KMS-11 (cell line): ENCODE data around the gene PCDHGA4.

Experiments
- H2AFZ ChIP-seq: fragments of 200-600 bp; sonication (generic); 2 replicates; pipeline ENCODE4 v1.6.1; 2016; ENCODE audit warnings: antibody characterized with exemption, mixed run types, low read depth
- H3K27ac ChIP-seq: fragments of 200-600 bp; sonication (generic); 2 replicates; pipeline ENCODE4 v1.6.1; 2016; ENCODE audit warnings: mild to moderate bottlenecking, mixed run types
- H3K27me3 ChIP-seq: fragments of 200-600 bp; sonication (generic); 2 replicates; pipeline ENCODE4 v1.6.1; 2017; ENCODE audit warnings: mild to moderate bottlenecking, low read depth, mixed run types, moderate library complexity; ENCODE audit not compliant: insufficient read depth
- H3K36me3 ChIP-seq: fragments of 200-600 bp; sonication (generic); 2 replicates; pipeline ENCODE4 v1.6.1; 2017; ENCODE audit warnings: mild to moderate bottlenecking, mixed run types; ENCODE audit not compliant: insufficient read depth
- H3K4me1 ChIP-seq: fragments of 200-600 bp; sonication (generic); 2 replicates; pipeline ENCODE4 v1.6.1; 2016; ENCODE audit warnings: mild to moderate bottlenecking, low read depth, mixed run types; ENCODE audit not compliant: poor library complexity, severe bottlenecking
- H3K4me2 ChIP-seq: fragments of 200-600 bp; sonication (generic); 2 replicates; pipeline ENCODE4 v1.7.0; 2016; ENCODE audit warnings: mild to moderate bottlenecking, mixed run types
- H3K4me3 ChIP-seq: fragments of 200-600 bp; sonication (generic); IDR thresholded peaks from 2 replicates; pipeline ENCODE4 v1.6.1; 2017; ENCODE audit warnings: low read depth, low read length, mixed read lengths; ENCODE audit not compliant: insufficient read depth
- H3K79me2 ChIP-seq: fragments of 200-600 bp; sonication (generic); 2 replicates; pipeline ENCODE4 v1.6.1; 2016; ENCODE audit warnings: low read depth, mixed run types; ENCODE audit not compliant: insufficient read depth
- H3K9ac ChIP-seq: fragments of 200-600 bp; sonication (generic); 2 replicates; pipeline ENCODE4 v1.6.1; 2016; ENCODE audit warnings: mild to moderate bottlenecking, mixed run types
- H4K20me1 ChIP-seq: fragments of 200-600 bp; sonication (generic); 2 replicates; pipeline ENCODE4 v1.6.1; 2016; ENCODE audit warnings: mild to moderate bottlenecking, mixed run types; ENCODE audit not compliant: insufficient read depth
- TF ChIP-seq, protein P1 (sequence below): fragments of 200-600 bp; sonication (generic); conservative IDR thresholded peaks from 2 replicates; pipeline ENCODE4 v1.6.1; 2017; ENCODE audit warnings: low read depth, mild to moderate bottlenecking, antibody characterized with exemption, low read length, moderate library complexity, mixed read lengths

PCDHGA4 gene

DNA sequence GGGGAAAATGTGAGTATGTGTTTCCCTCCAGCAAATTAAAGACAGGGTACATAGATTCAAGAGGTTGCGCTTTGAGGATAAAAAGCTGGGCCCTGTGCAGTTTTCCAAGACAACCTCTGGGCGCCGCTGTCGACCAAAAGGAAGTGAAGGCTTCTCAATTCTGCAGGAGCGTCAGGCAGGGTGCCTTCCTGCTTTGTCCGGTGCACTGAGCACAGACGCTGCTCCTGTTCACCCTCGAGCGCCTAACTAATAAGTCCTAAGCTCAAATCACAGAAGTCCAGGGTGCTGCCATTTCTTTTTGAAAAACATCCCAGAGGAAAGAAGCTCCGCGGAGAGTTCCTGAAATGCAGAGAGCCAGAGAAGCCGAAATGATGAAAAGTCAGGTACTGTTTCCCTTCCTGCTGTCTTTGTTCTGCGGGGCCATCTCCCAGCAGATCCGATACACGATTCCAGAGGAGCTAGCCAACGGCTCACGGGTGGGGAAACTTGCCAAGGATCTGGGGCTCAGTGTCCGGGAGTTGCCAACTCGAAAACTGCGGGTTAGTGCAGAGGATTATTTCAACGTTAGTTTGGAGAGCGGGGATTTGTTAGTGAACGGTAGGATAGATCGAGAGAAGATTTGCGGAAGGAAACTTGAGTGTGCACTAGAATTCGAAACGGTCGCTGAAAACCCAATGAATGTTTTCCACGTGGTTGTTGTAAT lies 4.8 kb upstream of the PCDHGA4 start, which contains the start of gene PCDHGB1:
PCDHGB1 (plus strand) TSS at position 183 of the 703 bp plus-strand sequence; CDS start at position 345, 162 bp downstream.
- Histone ChIP-seq H2AFZ (no peak within 1 kb of the TSS), H3K4me1 (no peaks in the 10 kb centered on the region), H3K9ac (no peak within 1 kb of the TSS), H3K79me2 (no peaks in the 10 kb centered on the region), H3K4me3 (no peak within 1 kb of the TSS), H3K36me3 (no peaks in the 10 kb centered on the region), H4K20me1 (no peaks in the 10 kb centered on the region), H3K27me3 (no peaks in the 10 kb centered on the region), H3K27ac (no peak within 1 kb of the TSS), H3K4me2 (no peak within 1 kb of the TSS)
- TF ChIP-seq, protein P1, sequence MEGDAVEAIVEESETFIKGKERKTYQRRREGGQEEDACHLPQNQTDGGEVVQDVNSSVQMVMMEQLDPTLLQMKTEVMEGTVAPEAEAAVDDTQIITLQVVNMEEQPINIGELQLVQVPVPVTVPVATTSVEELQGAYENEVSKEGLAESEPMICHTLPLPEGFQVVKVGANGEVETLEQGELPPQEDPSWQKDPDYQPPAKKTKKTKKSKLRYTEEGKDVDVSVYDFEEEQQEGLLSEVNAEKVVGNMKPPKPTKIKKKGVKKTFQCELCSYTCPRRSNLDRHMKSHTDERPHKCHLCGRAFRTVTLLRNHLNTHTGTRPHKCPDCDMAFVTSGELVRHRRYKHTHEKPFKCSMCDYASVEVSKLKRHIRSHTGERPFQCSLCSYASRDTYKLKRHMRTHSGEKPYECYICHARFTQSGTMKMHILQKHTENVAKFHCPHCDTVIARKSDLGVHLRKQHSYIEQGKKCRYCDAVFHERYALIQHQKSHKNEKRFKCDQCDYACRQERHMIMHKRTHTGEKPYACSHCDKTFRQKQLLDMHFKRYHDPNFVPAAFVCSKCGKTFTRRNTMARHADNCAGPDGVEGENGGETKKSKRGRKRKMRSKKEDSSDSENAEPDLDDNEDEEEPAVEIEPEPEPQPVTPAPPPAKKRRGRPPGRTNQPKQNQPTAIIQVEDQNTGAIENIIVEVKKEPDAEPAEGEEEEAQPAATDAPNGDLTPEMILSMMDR: no peak

DNA sequence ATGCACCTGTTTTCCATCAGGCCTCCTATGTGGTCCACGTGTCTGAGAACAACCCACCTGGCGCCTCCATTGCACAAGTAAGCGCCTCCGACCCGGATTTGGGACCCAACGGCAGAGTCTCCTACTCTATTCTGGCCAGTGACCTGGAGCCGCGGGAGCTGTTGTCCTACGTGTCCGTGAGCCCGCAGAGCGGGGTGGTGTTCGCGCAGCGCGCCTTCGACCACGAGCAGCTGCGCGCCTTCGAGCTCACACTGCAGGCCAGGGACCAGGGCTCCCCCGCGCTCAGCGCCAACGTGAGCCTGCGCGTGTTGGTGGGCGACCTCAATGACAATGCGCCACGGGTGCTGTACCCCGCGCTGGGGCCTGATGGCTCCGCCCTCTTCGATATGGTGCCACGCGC lies 3.2 kb upstream of the PCDHGA4 start:
- H3K4me3 ChIP-seq: no peak overlapping the region

DNA sequence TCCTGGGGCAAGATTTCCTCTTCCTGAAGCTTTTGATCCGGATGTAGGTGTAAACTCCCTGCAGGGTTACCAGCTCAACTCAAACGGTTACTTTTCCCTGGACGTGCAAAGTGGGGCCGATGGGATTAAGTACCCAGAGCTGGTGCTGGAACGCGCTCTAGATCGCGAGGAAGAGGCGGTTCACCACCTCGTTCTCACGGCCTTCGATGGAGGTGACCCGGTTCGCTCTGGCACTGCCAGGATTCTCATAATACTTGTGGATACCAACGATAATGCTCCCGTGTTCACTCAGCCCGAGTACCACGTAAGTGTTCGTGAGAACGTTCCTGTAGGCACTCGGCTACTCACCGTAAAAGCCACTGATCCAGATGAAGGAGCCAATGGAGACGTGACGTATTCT lies 820 bp downstream of the PCDHGA4 start:
- TF ChIP-seq, protein P1: no peak
- Histone ChIP-seq H3K4me3 (no peak overlapping the region), H4K20me1 (no peaks in the 10 kb centered on the region), H3K79me2 (no peaks in the 10 kb centered on the region), H3K9ac (no peak overlapping the region), H2AFZ (no peak overlapping the region), H3K27ac (no peak overlapping the region), H3K36me3 (no peaks in the 10 kb centered on the region), H3K27me3 (no peaks in the 10 kb centered on the region), H3K4me1 (no peaks in the 10 kb centered on the region), H3K4me2 (no peak overlapping the region)

More for the DNA sequence above, 3.2 kb upstream of the PCDHGA4 start:
- Histone ChIP-seq H3K4me1 (no peaks in the 10 kb centered on the region), H2AFZ (no peak overlapping the region), H3K79me2 (no peaks in the 10 kb centered on the region), H4K20me1 (no peaks in the 10 kb centered on the region), H3K9ac (no peak overlapping the region), H3K4me2 (no peak overlapping the region), H3K27me3 (no peaks in the 10 kb centered on the region), H3K27ac (no peak overlapping the region), H3K36me3 (no peaks in the 10 kb centered on the region)
- TF ChIP-seq, protein P1: no peak

- Histone ChIP-seq H3K4me3 (no peak overlapping the region), H3K4me1 (no peaks in the 10 kb centered on the region), H2AFZ (no peak overlapping the region), H3K4me2 (no peak overlapping the region), H3K27ac (no peak overlapping the region), H3K9ac (no peak overlapping the region), H3K36me3 (no peaks in the 10 kb centered on the region), H4K20me1 (no peaks in the 10 kb centered on the region), H3K79me2 (no peaks in the 10 kb centered on the region), H3K27me3 (no peaks in the 10 kb centered on the region)
- TF ChIP-seq, protein P1: no peak
These were observed 1.3 kb downstream of the PCDHGA4 start for GRCh38 chr5:141356133-141356532.
